DMS114 treated with DMSO at 0.1 percent for 48 hours (cell line): ENCODE results near the gene XPC.
"Not testable (repeated sequence)": the region's sequence is repeated elsewhere in the genome, so short reads cannot be mapped to it uniquely, and the experiment has no call there.

ENCODE experiments used
- DNase-seq: peaks from one replicate; lab custom pipeline; 2025; ENCODE audit not compliant: unreplicated experiment; lab: John Stamatoyannopoulos, UW

Gene XPC

DNA sequence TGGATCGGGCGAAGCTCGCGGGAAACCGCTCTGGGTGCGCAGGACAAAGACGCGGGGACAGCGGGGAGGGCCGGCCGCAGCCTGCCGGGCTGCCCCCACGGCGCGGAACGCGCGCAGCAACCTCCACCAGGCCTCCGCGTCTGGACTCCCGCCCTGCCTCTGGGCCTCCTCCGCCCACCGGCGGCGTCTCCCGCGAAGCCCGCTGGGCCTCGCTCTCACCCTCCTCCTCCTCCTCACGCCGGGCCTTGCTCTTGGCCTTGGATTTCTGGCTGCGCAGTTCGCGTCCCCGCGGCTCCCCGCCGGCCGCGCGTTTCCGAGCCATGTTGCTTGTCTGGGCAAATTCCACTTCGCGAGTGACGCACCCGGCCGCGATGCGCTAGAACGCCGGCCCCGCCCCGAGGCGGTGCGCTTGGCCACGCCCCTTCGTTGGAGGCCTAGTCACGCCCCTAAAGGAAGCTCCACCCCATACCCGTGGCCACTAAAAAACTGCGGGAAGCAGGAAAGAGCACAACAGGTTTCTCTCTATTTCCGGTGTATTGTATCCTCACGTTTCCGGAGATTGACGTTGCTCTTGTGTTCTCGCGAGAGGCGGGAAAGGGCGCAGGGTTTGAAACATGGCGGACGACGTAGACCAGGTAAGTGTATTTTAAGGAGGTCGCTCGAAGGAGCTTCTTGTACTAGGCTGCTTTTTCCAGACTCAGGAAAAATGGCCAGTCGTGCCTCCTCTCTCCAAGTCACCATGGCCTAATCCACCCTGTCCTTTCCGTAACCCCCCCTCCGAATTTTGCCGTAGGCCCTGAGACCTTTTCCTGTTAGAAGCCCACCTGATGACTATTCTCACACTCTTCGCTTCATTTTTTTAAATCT, at the start of gene XPC, which contains the start of gene LSM3:
TSS of gene XPC (minus strand) at position 355 of the 867 bp plus-strand sequence. CDS start at position 322, 33 bp downstream.
TSS of gene LSM3 (plus strand) at position 571 of the 867 bp plus-strand sequence. CDS start at position 615, 44 bp downstream.
- peak; percentile 97 for DNase-seq

DNA sequence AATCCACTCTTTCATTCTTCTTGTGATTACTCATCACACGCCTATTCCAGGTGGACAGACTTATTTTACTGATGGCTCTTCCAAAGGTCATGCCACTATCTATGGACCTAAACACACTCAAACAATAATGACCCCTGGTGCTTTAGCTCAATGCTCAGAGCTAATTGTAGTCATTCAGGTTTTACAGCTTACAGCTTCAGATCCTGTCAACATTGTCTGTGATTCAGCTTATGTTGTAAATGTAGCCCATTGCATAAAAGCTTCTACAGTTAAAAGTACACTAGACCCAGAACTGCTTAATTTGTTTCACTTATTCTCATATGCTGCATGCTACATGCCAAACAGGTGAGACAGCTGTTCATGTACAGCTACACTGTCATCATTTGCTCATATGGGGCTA, 49.5 kb upstream of the XPC start:
- no peak for DNase-seq

- not testable (repeated sequence) for DNase-seq
These were observed 48.0 kb upstream of the XPC start for GRCh38 chr3:14226351-14226750.

DNA sequence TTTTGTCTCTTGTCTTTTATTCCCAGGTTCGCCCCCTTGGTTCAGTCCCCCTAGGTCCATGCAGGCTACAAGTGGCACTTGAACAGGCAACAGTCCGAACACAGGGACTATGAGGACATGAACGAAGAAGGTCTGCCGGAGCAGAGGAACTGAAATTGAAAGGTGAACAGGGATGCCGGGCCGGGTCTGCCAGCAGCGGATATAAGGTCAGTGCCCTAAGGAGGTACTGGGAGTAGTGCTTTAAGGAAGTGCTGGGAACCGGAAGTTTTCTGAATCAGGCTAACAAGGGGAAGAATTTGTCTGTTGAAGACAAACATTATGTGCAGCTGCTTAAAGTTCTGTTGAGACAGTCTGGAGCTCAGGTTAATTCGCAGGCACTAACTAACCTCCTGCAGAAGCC, 47.0 kb upstream of the XPC start:
- no peak for DNase-seq

DNA sequence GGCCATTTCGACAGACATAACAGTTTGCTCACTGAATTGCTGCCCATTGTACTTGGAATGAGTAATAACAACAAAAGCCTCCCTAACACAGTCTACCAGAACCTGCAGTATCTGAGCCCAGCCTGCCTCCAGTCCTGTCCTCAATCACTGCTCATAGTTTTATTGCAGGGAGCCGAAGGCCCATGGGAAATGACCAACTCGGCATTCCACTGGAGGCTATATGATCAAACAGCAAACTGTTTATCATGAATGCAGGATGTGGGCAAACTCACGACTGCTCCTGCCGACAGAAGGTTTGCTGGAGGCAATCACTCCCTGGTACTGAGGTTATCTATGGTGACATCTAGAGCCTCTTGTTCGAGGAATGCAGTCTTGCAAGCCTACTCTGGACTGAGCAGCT, 46.5 kb upstream of the XPC start:
- DNase-seq = no peak

DNA sequence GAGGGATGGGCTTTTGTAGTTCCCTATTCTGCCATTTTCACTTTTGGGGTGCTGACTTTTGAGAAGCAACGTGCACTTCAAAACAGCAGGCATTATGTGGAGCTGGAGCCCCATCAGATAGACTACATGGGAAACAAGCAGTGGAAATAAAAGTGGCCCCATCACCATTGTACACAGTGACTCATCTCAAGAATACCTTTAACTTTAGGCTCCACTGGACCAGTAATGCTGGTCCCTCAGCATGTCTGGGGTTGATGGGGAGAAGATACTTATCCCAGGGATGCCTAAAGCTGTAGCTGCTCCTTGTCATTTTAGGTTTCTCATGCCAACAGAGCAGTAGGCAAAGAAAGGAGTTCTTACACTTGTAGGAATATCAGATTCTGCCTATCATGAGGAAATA, 45.2 kb upstream of the XPC start:
- no peak for DNase-seq

GRCh38 chr3:14222900-14223594, 44.6 kb upstream of the XPC start:
- no peak for DNase-seq

DNA sequence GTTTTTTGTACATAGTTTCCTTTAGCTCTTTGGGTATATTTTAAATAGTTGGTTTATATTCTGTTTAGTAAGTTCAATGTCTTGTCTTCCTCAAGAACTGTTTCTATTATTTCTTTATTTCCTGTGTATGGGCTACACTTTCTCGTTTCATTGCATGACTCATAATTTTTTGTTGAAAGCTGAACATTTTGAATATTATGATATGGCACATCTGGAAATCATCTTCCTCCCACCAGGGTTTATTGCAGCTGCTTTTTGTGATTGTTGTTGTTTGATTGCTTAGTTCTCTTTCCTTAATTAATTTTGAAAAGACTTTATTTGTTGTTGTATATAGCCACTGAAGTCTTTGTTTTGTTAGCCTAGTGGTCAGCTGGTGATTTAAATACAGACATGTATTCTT, 44.1 kb upstream of the XPC start:
- no peak for DNase-seq

DNA sequence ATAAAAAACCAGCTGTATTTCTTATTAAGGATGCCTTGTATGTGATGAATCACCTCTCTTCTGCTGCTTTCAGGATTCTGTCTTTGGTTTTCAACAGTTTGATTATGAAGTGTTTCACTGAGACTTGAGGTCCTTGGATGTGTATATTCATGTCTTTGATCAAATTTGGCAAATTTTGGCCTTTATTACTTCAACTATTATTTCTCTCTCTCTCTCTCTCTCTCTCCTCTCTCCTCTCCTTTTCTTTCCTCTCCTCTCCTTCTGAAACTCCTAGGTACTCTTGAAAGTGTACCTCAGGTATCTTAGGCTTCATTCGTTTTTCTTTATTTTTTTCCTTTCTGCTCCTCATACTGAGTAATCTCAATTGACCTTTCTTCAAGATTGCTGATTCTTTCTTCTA, 43.5 kb upstream of the XPC start:
- DNase-seq = no peak

DNA sequence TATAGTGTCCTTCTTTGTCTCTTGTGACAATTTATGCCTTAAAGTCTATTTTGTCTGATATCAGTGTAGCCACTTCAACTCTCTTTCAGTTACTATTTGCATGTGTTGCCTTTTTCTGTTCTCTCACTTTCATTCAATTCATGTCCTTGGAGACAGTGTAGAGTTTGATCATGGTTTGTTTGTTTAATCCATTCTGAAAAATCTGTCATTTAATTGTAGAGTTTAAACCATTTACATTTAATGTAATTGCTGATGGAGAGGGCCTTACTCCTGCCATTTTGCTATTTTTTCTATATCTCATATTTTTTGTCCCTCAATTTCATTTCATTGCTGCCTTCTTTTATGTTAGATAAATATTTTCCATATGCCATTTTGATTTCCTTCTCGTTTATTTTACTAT, 42.5 kb upstream of the XPC start:
- no peak for DNase-seq

GRCh38 chr3:14218355-14218754, 40.0 kb upstream of the XPC start:
- DNase-seq = no peak

GRCh38 chr3:14216257-14217048, 38.1 kb upstream of the XPC start:
- no peak for DNase-seq

DNA sequence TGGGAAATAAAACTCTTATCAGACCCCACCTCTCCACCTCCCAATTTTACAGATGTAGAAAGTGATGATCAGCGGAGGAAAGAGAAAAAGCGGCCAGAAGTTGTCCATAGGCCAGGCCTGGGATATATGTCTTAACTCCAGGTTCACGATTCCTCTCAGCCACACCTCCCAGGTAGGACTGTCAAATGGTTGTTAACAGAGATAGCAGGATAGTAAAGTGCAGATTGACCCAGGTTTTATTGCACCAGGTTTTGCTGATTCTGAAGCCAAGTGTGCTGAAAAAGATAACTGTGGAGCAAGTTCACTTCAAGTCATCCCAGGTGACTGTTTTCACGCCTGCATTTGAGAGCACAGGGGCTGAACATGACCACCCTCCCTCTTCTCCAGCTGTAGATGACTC, 36.4 kb upstream of the XPC start:
- DNase-seq = no peak

- DNase-seq = no peak
These were observed 34.8 kb upstream of the XPC start for GRCh38 chr3:14213066-14213774.

DNA sequence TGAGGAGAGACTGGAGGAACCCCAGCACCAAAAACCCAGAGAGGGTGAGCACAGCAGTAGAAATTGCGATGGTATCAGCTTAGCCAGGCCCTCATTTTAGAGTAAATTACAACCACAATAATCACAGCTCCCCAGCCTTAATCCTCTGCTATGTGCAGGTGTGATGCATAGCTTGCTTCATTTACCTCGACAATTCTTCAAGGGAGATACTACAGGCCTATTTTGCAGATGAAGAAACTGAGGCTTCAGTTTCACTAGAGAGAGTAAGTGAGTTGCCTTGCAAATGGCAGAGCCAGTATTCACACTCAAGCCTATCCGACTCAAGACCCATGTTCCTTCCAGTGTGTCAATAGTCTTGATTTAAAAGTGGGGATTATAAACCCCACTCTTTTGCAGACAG, 33.6 kb upstream of the XPC start:
- no peak for DNase-seq

GRCh38 chr3:14211621-14212020, 33.2 kb upstream of the XPC start:
- DNase-seq = no peak

- DNase-seq = peak; percentile 57
These were observed 32.6 kb upstream of the XPC start for GRCh38 chr3:14210843-14211594.

GRCh38 chr3:14210290-14210688, 31.9 kb upstream of the XPC start:
- DNase-seq = no peak

GRCh38 chr3:14209581-14210289, 31.3 kb upstream of the XPC start:
- no peak for DNase-seq
